SU-DHL-6 (cell line): ENCODE results near the gene ZCCHC4.

ENCODE experiments used
- H2AFZ ChIP-seq: fragments of 200-600 bp; sonication (generic); 2 replicates; pipeline ENCODE4 v1.6.1; 2014; ENCODE audit warnings: low read depth, mild to moderate bottlenecking, moderate library complexity, mixed read lengths, antibody characterized with exemption, low read length; ENCODE audit not compliant: severe bottlenecking
- H3F3A ChIP-seq: fragments of 200-600 bp; shearing (Covaris generic); 2 replicates; pipeline ENCODE4 v1.6.0; 2016; ENCODE audit warnings: antibody characterized with exemption, mild to moderate bottlenecking; ENCODE audit not compliant: insufficient read depth
- H3K27ac ChIP-seq: fragments of 200-600 bp; sonication (generic); 2 replicates; pipeline ENCODE4 v1.5.1; 2016; ENCODE audit warnings: low read depth, mild to moderate bottlenecking, low read length, moderate library complexity, mixed read lengths
- H3K27me3 ChIP-seq: fragments of 200-600 bp; sonication (generic), shearing (Covaris generic); 2 replicates; pipeline ENCODE4 v1.6.0; 2014; ENCODE audit warnings: mild to moderate bottlenecking, low read length
- H3K36me3 ChIP-seq: fragments of 200-600 bp; sonication (generic); 2 replicates; pipeline ENCODE4 v1.6.1; 2014; ENCODE audit warnings: mild to moderate bottlenecking, low read length, mixed read lengths
- H3K4me2 ChIP-seq: fragments of 300-600, 200-600 bp; shearing (Covaris generic), sonication (generic); 2 replicates; pipeline ENCODE4 v1.6.0; 2014; ENCODE audit warnings: low read length, low read depth, mild to moderate bottlenecking; ENCODE audit not compliant: poor library complexity, severe bottlenecking
- H3K4me3 ChIP-seq: fragments of 200-600 bp; sonication (generic); 2 replicates; pipeline ENCODE4 v1.5.1; 2014; ENCODE audit warnings: antibody characterized with exemption, low read length, mild to moderate bottlenecking, mixed read lengths; ENCODE audit not compliant: insufficient read depth, poor library complexity, severe bottlenecking
- H3K79me2 ChIP-seq: fragments of 200-600 bp; sonication (generic); 2 replicates; pipeline ENCODE4 v1.6.1; 2014; ENCODE audit warnings: mild to moderate bottlenecking, low read length, moderate library complexity; ENCODE audit not compliant: insufficient read depth
- H3K9ac ChIP-seq: fragments of 200-600 bp; sonication (generic); 2 replicates; pipeline ENCODE4 v1.7.0; 2014; ENCODE audit warnings: mild to moderate bottlenecking, low read length
- H3K9me2 ChIP-seq: fragments of 200-600 bp; sonication (generic); replicated peaks from 2 replicates; pipeline ENCODE4 v1.6.1; 2014; ENCODE audit warnings: low read length; ENCODE audit not compliant: insufficient read depth
- H3K9me3 ChIP-seq: fragments of 200-600 bp; sonication (generic); 2 replicates; pipeline ENCODE4 v1.6.1; 2014; ENCODE audit warnings: low read length, mixed read lengths; ENCODE audit not compliant: insufficient read depth
- H4K20me1 ChIP-seq: fragments of 200-600 bp; sonication (generic); 2 replicates; pipeline ENCODE4 v1.6.1; 2014; ENCODE audit warnings: low read depth, mild to moderate bottlenecking, antibody characterized with exemption, low read length, moderate library complexity, mixed read lengths
- CTCF ChIP-seq: fragments of 200-600 bp; sonication (generic); IDR thresholded peaks from one replicate; pipeline ENCODE4 v1.5.1; 2017; ENCODE audit warnings: antibody characterized with exemption, mild to moderate bottlenecking, low read length, moderate library complexity; ENCODE audit not compliant: insufficient read depth, poor library complexity, severe bottlenecking
- EZH2phosphoT487 ChIP-seq: fragments of 200-600 bp; sonication (generic), shearing (Covaris generic); conservative IDR thresholded peaks from 2 replicates; pipeline ENCODE4 v1.6.1; 2018; ENCODE audit warnings: mild to moderate bottlenecking, antibody characterized with exemption, low read length, moderate library complexity, mixed read lengths

ZCCHC4 gene

GRCh38 chr4:25350561-25350960 lies 38.0 kb downstream of the ZCCHC4 start:
- Histone ChIP-seq H3K4me3 (no peak overlapping the region), H3K27ac (no peak overlapping the region), H3K9me3 (no peaks in the 10 kb centered on the region), H2AFZ (no peak overlapping the region), H3K4me2 (no peak overlapping the region), H4K20me1 (no peaks in the 10 kb centered on the region), H3K79me2 (no peaks in the 10 kb centered on the region), H3K36me3 (no peaks in the 10 kb centered on the region; the same call in 1 of the 2 replicates), H3K9ac (no peak overlapping the region), H3K9me2 (no peaks in the 10 kb centered on the region), H3K27me3 (no peaks in the 10 kb centered on the region), H3F3A (no peaks in the 10 kb centered on the region)
- no peak for TF ChIP-seq EZH2phosphoT487
- no peak for TF ChIP-seq CTCF

- no peaks in the 10 kb centered on the region for H3K9me3 ChIP-seq
- TF ChIP-seq CTCF = no peak
- no peak for TF ChIP-seq EZH2phosphoT487
- no peak overlapping the region for H3K4me2 ChIP-seq
- H3K9ac ChIP-seq = no peak overlapping the region
- no peak overlapping the region for H3K27ac ChIP-seq
- H3K4me3 ChIP-seq = no peak overlapping the region
- no peaks in the 10 kb centered on the region for H3K79me2 ChIP-seq
- no peaks in the 10 kb centered on the region for H3K9me2 ChIP-seq
- no peaks in the 10 kb centered on the region; the same call in 1 of the 2 replicates for H3K36me3 ChIP-seq
- no peak overlapping the region for H2AFZ ChIP-seq
- H3K27me3 ChIP-seq = no peaks in the 10 kb centered on the region
- H3F3A ChIP-seq = no peaks in the 10 kb centered on the region
- no peaks in the 10 kb centered on the region for H4K20me1 ChIP-seq
These were observed 39.3 kb downstream of the ZCCHC4 start for GRCh38 chr4:25351777-25352416.

GRCh38 chr4:25356068-25356467 lies 43.5 kb downstream of the ZCCHC4 start:
- no peak for TF ChIP-seq CTCF
- no peak for TF ChIP-seq EZH2phosphoT487
- Histone ChIP-seq H3K4me3 (no peak overlapping the region), H3K27me3 (no peaks in the 10 kb centered on the region), H3K27ac (no peak overlapping the region), H2AFZ (no peak overlapping the region), H3K9me3 (peaks cover 12% of the 10 kb centered on the region; the same call in 1 of the 2 replicates), H3K9me2 (no peaks in the 10 kb centered on the region), H4K20me1 (no peaks in the 10 kb centered on the region), H3K36me3 (no peaks in the 10 kb centered on the region; the same call in 1 of the 2 replicates), H3K79me2 (no peaks in the 10 kb centered on the region), H3K4me2 (no peak overlapping the region), H3K9ac (no peak overlapping the region), H3F3A (no peaks in the 10 kb centered on the region)
